ENCODE results near the gene POMP. TPM values are rescaled to one million over a fixed set of nuclear protein-coding genes. Genes with fewer than 3 reads are reported as not detected.
A peak's percentile ranks its signal among the peaks of the same experiment; 100 is the strongest.

POMP gene
- polyA plus RNA-seq, 1 of the 3 experiments (the other 2 are of a cell fraction), result 37.1 TPM

GRCh38 chr13:28631801-28632200 lies 27.1 kb upstream of the POMP start:
- Histone ChIP-seq H3K4me1 (ENCODE audit: control insufficient read depth in 1 of 2, insufficient read depth in 2 of 2, low read depth in 1 of 2, low read length in 1 of 2) (peaks cover 0 to 7% of the 10 kb centered on the region in 2 experiments; a peak in 2 of 4 replicates), H3K27ac (ENCODE audit: low read depth in 2 of 2, low read length in 1 of 2) (no peak overlapping the region), H3K79me2 (ENCODE audit: insufficient read depth) (no peaks in the 10 kb centered on the region), H3K9me3 (no peaks in the 10 kb centered on the region), H4K20me1 (ENCODE audit: insufficient read depth) (no peaks in the 10 kb centered on the region), H3K27me3 (ENCODE audit: insufficient read depth) (peaks cover 4% of the 10 kb centered on the region; the same call in 1 of the 2 replicates), H3K36me3 (replicated peaks in 1 of 2; ENCODE audit: control insufficient read depth in 1 of 2, insufficient read depth in 2 of 2, low read length in 1 of 2) (no peaks in the 10 kb centered on the region), H3K4me3 (ENCODE audit: low read depth in 2 of 2, low read length in 1 of 2) (no peak overlapping the region), H3F3A (replicated peaks; ENCODE audit: insufficient read depth) (no peaks in the 10 kb centered on the region), H2AFZ (ENCODE audit: low read depth) (no peak overlapping the region), H3K9ac (no peak overlapping the region), H3K9me2 (no peaks in the 10 kb centered on the region), H3K4me2 (no peak overlapping the region)
- CTCF ChIA-PET, result interaction anchor here (0.6 to 1.3 kb wide), 2 partner anchors 233 to 307 kb away, joined by 3 to 5 read pairs; no protein-coding TSS in a partner anchor
- DNase-seq, result no peak
- no peak for TF ChIP-seq MAX (IDR thresholded peaks at IDR 0.05; ENCODE audit: low read depth)
- no peak for TF ChIP-seq RAD21 (IDR thresholded peaks at IDR 0.05; ENCODE audit: low read length)
- TF ChIP-seq RFX5 (IDR thresholded peaks at IDR 0.05; ENCODE audit: low read length), result no peak
- TF ChIP-seq JUND (IDR thresholded peaks at IDR 0.05), result no peak
- POLR2A ChIA-PET, result no interaction called here
- WGBS (ENCODE audit: low lambda C conversion rate), result 70% methylated on average over 1 of the region's 1 CpG

GRCh38 chr13:28636069-28636468 lies 22.9 kb upstream of the POMP start:
- no peak for DNase-seq
- no peak overlapping the region for H3K4me2 ChIP-seq
- CTCF ChIA-PET, result interaction anchor here (0.9 to 2.0 kb wide), 6 partner anchors 16 to 312 kb away, joined by 3 to 8 read pairs (median 4); no protein-coding TSS in a partner anchor

More at GRCh38 chr13:28636069-28636468, 22.9 kb upstream of the POMP start:
- Histone ChIP-seq H3K79me2 (ENCODE audit: insufficient read depth) (no peaks in the 10 kb centered on the region), H3K9me2 (no peaks in the 10 kb centered on the region), H3K9ac (no peak overlapping the region), H3K36me3 (replicated peaks in 1 of 2; ENCODE audit: control insufficient read depth in 1 of 2, insufficient read depth in 2 of 2, low read length in 1 of 2) (no peaks in the 10 kb centered on the region), H3K27ac (ENCODE audit: low read depth in 2 of 2, low read length in 1 of 2) (no peak overlapping the region), H2AFZ (ENCODE audit: low read depth) (peak overlapping the region; percentile 19; the same call in 1 of the 2 replicates), H3F3A (replicated peaks; ENCODE audit: insufficient read depth) (no peaks in the 10 kb centered on the region), H3K9me3 (no peaks in the 10 kb centered on the region), H4K20me1 (ENCODE audit: insufficient read depth) (no peaks in the 10 kb centered on the region), H3K4me1 (ENCODE audit: control insufficient read depth in 1 of 2, insufficient read depth in 2 of 2, low read depth in 1 of 2, low read length in 1 of 2) (peaks cover 0 to 7% of the 10 kb centered on the region in 2 experiments; a peak in 2 of 4 replicates), H3K27me3 (ENCODE audit: insufficient read depth) (no peaks in the 10 kb centered on the region), H3K4me3 (ENCODE audit: low read depth in 2 of 2, low read length in 1 of 2) (no peak overlapping the region)
- TF ChIP-seq CHD2 (IDR thresholded peaks at IDR 0.05; ENCODE audit: low read length, partially characterized antibody) (no peak), FOXM1 (IDR thresholded peaks at IDR 0.05; ENCODE audit: low read depth) (no peak), USF2 (IDR thresholded peaks at IDR 0.05; ENCODE audit: borderline replicate concordance, low read depth, low read length) (no peak), NRF1 (IDR thresholded peaks at IDR 0.05; ENCODE audit: low read depth, low read length) (no peak), YY1 (IDR thresholded peaks at IDR 0.05; ENCODE audit: low read depth) (no peak), REST (IDR thresholded peaks at IDR 0.05; ENCODE audit: low read depth, low read length) (no peak), NFIC (IDR thresholded peaks at IDR 0.05; ENCODE audit: borderline replicate concordance) (no peak), SIN3A (IDR thresholded peaks at IDR 0.05; ENCODE audit: borderline replicate concordance, low read depth, low read length) (no peak)
- 2% methylated on average over 1 of the region's 1 CpG for WGBS (ENCODE audit: low lambda C conversion rate)
- POLR2A ChIA-PET, result no interaction called here

Measured in SK-N-SH (cell line).